ENCODE results near the gene ADA. TPM values are rescaled to one million over a fixed set of nuclear protein-coding genes. Genes with fewer than 3 reads are reported as not detected.

The ADA gene
- total and polyA plus RNA-seq, 2 of the 13 experiments (the other 11 are each of a cell fraction or from before 2014, with no cell fraction given) = 2.5 to 11.3 TPM

DNA sequence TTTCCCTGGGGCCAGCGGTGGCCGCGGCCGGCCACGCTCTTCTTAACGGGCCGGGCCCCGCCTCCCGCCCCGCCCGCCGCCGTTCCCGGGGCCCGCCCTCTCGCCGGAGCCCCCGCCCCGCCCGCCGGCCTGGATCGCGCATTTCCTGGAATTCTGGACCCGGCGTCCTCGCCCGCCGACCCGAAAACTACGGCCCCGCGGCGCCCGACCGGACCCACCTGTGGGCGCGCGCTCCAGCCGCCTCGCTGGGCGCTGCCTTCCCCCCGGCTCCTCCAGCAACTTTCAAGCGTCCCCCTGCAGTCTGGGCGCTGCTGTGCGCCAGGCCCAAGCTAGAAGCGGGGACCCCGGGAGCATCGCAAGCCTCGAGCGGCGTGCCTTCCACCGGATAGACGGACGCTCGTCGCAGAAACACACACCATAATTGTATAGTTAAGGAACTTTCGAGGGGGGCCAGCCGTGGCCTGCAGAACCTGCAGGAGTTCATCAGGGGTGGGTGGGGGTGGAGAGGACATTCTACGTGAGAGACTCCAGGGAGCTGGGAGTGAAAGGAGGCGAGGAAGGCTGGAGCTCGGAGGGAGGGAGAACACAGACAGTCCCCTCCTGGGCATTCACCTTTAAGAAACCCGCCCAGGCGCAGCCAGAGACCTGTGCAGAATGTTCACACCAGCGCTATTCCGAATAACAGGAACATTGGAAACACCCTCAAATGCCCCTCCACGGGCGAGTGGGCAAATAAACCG is at the start of gene ADA (continued):
- peak; percentile 66 for TF ChIP-seq ARNTL (CRISPR knock-in tag; IDR thresholded peaks at IDR 0.05)
- TF ChIP-seq ZBTB1 (CRISPR knock-in tag; IDR thresholded peaks at IDR 0.05; ENCODE audit: borderline replicate concordance) = no peak
- TF ChIP-seq HOXA7 (CRISPR knock-in tag; IDR thresholded peaks at IDR 0.05) = no peak
- TF ChIP-seq, protein P1, sequence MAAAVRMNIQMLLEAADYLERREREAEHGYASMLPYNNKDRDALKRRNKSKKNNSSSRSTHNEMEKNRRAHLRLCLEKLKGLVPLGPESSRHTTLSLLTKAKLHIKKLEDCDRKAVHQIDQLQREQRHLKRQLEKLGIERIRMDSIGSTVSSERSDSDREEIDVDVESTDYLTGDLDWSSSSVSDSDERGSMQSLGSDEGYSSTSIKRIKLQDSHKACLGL (CRISPR knock-in tag; IDR thresholded peaks at IDR 0.05) = no peak
- TF ChIP-seq RBAK (CRISPR knock-in tag; IDR thresholded peaks at IDR 0.05) = no peak
- TF ChIP-seq, protein P2, sequence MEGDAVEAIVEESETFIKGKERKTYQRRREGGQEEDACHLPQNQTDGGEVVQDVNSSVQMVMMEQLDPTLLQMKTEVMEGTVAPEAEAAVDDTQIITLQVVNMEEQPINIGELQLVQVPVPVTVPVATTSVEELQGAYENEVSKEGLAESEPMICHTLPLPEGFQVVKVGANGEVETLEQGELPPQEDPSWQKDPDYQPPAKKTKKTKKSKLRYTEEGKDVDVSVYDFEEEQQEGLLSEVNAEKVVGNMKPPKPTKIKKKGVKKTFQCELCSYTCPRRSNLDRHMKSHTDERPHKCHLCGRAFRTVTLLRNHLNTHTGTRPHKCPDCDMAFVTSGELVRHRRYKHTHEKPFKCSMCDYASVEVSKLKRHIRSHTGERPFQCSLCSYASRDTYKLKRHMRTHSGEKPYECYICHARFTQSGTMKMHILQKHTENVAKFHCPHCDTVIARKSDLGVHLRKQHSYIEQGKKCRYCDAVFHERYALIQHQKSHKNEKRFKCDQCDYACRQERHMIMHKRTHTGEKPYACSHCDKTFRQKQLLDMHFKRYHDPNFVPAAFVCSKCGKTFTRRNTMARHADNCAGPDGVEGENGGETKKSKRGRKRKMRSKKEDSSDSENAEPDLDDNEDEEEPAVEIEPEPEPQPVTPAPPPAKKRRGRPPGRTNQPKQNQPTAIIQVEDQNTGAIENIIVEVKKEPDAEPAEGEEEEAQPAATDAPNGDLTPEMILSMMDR (CRISPR knock-in tag; IDR thresholded peaks at IDR 0.05) = no peak
- no peak for TF ChIP-seq NFYC (CRISPR knock-in tag; IDR thresholded peaks at IDR 0.05)
- TF ChIP-seq ZNF530 (CRISPR knock-in tag; IDR thresholded peaks at IDR 0.05; ENCODE audit: low read depth) = no peak
- no peak for TF ChIP-seq FOXA3 (CRISPR knock-in tag; IDR thresholded peaks at IDR 0.05)
- TF ChIP-seq ZSCAN9 (CRISPR knock-in tag; IDR thresholded peaks at IDR 0.05; ENCODE audit: borderline replicate concordance) = no peak
- peak; percentile 69; the same call in 1 of the 2 replicates for TF ChIP-seq SMAD9 (CRISPR knock-in tag; IDR thresholded peaks at IDR 0.05)
- no peak for TF ChIP-seq GATAD1 (CRISPR knock-in tag; IDR thresholded peaks at IDR 0.05)
- TF ChIP-seq HNRNPK (IDR thresholded peaks at IDR 0.05; ENCODE audit: low read depth, low read length, poor library complexity, severe bottlenecking) = peak; percentile 30
- TF ChIP-seq, protein P3, sequence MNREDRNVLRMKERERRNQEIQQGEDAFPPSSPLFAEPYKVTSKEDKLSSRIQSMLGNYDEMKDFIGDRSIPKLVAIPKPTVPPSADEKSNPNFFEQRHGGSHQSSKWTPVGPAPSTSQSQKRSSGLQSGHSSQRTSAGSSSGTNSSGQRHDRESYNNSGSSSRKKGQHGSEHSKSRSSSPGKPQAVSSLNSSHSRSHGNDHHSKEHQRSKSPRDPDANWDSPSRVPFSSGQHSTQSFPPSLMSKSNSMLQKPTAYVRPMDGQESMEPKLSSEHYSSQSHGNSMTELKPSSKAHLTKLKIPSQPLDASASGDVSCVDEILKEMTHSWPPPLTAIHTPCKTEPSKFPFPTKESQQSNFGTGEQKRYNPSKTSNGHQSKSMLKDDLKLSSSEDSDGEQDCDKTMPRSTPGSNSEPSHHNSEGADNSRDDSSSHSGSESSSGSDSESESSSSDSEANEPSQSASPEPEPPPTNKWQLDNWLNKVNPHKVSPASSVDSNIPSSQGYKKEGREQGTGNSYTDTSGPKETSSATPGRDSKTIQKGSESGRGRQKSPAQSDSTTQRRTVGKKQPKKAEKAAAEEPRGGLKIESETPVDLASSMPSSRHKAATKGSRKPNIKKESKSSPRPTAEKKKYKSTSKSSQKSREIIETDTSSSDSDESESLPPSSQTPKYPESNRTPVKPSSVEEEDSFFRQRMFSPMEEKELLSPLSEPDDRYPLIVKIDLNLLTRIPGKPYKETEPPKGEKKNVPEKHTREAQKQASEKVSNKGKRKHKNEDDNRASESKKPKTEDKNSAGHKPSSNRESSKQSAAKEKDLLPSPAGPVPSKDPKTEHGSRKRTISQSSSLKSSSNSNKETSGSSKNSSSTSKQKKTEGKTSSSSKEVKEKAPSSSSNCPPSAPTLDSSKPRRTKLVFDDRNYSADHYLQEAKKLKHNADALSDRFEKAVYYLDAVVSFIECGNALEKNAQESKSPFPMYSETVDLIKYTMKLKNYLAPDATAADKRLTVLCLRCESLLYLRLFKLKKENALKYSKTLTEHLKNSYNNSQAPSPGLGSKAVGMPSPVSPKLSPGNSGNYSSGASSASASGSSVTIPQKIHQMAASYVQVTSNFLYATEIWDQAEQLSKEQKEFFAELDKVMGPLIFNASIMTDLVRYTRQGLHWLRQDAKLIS (CRISPR knock-in tag; IDR thresholded peaks at IDR 0.05) = no peak
- TF ChIP-seq CSRNP1 (CRISPR knock-in tag; IDR thresholded peaks at IDR 0.05) = peak; percentile 45; the same call in 1 of the 2 replicates
- no peak for TF ChIP-seq SMARCC2 (IDR thresholded peaks at IDR 0.05)
- TF ChIP-seq, protein P4, sequence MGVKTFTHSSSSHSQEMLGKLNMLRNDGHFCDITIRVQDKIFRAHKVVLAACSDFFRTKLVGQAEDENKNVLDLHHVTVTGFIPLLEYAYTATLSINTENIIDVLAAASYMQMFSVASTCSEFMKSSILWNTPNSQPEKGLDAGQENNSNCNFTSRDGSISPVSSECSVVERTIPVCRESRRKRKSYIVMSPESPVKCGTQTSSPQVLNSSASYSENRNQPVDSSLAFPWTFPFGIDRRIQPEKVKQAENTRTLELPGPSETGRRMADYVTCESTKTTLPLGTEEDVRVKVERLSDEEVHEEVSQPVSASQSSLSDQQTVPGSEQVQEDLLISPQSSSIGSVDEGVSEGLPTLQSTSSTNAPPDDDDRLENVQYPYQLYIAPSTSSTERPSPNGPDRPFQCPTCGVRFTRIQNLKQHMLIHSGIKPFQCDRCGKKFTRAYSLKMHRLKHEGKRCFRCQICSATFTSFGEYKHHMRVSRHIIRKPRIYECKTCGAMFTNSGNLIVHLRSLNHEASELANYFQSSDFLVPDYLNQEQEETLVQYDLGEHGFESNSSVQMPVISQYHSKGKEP (CRISPR knock-in tag; IDR thresholded peaks at IDR 0.05) = no peak
- TF ChIP-seq, protein P5, sequence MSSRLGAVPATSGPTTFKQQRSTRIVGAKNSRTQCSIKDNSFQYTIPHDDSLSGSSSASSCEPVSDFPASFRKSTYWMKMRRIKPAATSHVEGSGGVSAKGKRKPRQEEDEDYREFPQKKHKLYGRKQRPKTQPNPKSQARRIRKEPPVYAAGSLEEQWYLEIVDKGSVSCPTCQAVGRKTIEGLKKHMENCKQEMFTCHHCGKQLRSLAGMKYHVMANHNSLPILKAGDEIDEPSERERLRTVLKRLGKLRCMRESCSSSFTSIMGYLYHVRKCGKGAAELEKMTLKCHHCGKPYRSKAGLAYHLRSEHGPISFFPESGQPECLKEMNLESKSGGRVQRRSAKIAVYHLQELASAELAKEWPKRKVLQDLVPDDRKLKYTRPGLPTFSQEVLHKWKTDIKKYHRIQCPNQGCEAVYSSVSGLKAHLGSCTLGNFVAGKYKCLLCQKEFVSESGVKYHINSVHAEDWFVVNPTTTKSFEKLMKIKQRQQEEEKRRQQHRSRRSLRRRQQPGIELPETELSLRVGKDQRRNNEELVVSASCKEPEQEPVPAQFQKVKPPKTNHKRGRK (CRISPR knock-in tag; IDR thresholded peaks at IDR 0.05) = no peak

All from HepG2 (cell line).